Retinal pigment epithelial cell (primary cell): ENCODE data around the gene POM121L12.

Experiments used
- DNase-seq: peaks from one replicate; pipeline ENCODE4 v3.0.0-alpha.2; 2010; ENCODE audit warnings: low read depth
- H3K4me3 ChIP-seq: 2 replicates; pipeline ENCODE4 v1.5.1; 2011; ENCODE audit warnings: mild to moderate bottlenecking, low read length, control low read depth, moderate library complexity
- CTCF ChIP-seq: conservative IDR thresholded peaks from 2 replicates; pipeline ENCODE4 v1.5.1; 2011; ENCODE audit warnings: low read depth, low read length, control low read depth, inconsistent platforms

POM121L12 gene

GRCh38 chr7:53003653-53004445 lies 31.6 kb upstream of the POM121L12 start:
- no peak overlapping the region for H3K4me3 ChIP-seq
- TF ChIP-seq CTCF = no peak
- DNase-seq = no peak

GRCh38 chr7:53013925-53014324 lies 21.5 kb upstream of the POM121L12 start:
- H3K4me3 ChIP-seq = no peak overlapping the region
- TF ChIP-seq CTCF = no peak
- DNase-seq = peak; percentile 1

GRCh38 chr7:53015463-53015862 lies 20.0 kb upstream of the POM121L12 start:
- no peak for DNase-seq
- no peak overlapping the region for H3K4me3 ChIP-seq
- TF ChIP-seq CTCF = no peak

GRCh38 chr7:53022893-53023292 lies 12.5 kb upstream of the POM121L12 start:
- no peak overlapping the region for H3K4me3 ChIP-seq
- no peak for DNase-seq
- no peak for TF ChIP-seq CTCF

- H3K4me3 ChIP-seq = no peak overlapping the region
- DNase-seq = no peak
- no peak for TF ChIP-seq CTCF
These were observed 13.2 kb downstream of the POM121L12 start for GRCh38 chr7:53048638-53049037.

- no peak for DNase-seq
- no peak overlapping the region for H3K4me3 ChIP-seq
- TF ChIP-seq CTCF = no peak
These were observed 15.0 kb downstream of the POM121L12 start for GRCh38 chr7:53050433-53050832.

GRCh38 chr7:53059591-53059990 lies 24.2 kb downstream of the POM121L12 start:
- no peak overlapping the region for H3K4me3 ChIP-seq
- TF ChIP-seq CTCF = no peak
- DNase-seq = no peak
